GM21737 (cell line): Measurements from ENCODE around the gene SPRYD7.
A peak's percentile ranks its signal among the peaks of the same experiment; 100 is the strongest.
"Not testable (repeated sequence)": the region's sequence is repeated elsewhere in the genome, so short reads cannot be mapped to it uniquely, and the experiment has no call there.

Experiments used
- ATAC-seq: cut with Tn5 transposase; IDR thresholded peaks from one replicate; pipeline ENCODE4 v1.9.1; 2021; ENCODE audit warnings: mild to moderate bottlenecking, moderate library complexity; ENCODE audit not compliant: unreplicated experiment

SPRYD7 gene

DNA sequence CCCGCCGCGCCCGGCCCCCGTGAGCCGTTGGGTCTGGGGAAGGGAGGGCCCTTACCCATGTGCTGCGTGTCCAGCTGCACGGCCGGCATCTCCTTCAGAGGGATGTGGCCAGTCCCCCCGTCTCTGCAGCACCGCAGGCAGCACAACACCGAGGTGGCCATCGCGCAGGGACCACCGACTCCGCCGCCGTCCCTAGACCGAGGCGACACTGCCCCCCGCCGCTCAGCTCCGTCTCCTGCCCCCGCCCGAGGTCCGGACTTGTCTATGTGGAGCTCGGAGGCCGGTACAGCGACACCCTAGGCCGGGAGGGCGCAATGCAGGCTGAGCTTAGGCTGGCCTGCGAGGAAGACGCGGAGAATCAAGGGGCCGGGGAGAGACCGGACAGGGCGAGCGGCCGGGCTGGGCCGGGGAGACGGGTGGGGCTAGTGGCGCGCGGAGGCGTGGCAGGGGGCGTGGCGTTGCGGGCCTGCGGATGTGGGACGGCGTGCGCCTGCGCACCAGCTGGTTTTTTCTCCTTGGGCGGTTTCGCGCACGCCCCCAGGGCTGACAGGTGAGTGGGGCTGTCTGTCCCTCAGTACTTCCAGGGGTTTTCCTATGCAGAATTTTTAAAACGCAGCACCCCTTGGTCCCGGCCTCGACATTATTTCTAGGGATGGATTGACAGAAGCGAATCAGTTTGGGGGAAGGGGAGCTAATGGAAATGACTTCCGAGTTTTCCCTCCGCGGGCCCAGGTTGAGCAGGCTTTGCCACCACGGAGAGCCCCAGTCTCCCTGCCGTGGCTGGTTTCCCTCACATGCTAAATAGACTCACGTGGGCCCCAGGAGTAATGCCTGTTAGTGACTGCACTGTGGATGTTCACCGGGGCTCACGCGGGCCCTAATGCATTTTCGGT is at the start of gene SPRYD7:
SPRYD7 (minus strand) TSS at position 266 of the 893 bp plus-strand sequence; CDS start at position 161, 105 bp downstream.
- ATAC-seq: peak; percentile 99

DNA sequence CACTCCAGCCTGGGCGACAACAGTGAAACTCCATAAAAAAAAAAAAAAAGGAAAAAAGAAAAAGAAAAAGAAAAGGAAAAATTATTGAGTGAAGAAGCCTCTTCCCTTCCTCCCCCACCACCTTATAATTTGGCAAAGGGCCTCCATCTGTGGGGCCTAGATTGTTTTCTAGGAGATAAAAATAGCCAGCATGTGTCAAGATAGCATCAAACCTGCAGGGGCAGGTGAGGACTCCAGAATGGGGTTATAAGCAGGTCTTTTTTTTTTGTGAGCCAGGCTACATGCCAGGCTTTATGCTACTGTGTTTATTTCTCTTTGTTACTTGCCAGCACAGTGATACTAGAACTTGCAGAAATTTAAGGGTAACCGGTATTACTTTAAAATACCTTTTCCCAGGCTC is 49.0 kb upstream of the SPRYD7 start:
- no peak for ATAC-seq

- no peak for ATAC-seq
Observed at GRCh38 chr13:49980266-49980665, 44.1 kb upstream of the SPRYD7 start.

DNA sequence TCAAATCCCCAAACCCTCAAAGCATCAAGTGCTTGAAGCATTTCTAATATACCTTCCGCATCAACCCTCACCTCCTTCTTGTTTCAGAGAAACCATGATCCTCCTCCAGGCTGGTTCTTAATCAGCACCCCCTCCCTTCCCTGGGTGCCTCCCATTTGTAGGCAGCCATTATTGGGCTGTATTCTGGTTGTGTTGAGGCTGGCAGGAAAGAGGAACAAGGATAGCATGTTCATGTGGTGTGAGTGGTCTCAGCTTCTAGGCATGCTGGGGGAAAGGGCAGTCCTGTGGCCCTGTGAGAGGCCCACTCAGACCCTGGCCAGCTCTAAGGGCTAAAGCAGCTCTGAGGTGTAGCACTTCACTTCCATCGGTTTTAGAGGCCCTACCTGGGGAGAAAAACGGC is 41.9 kb upstream of the SPRYD7 start:
- ATAC-seq: no peak

- ATAC-seq: no peak
Observed at GRCh38 chr13:49976314-49977258, 40.4 kb upstream of the SPRYD7 start.

GRCh38 chr13:49975826-49976225 is 39.7 kb upstream of the SPRYD7 start:
- no peak for ATAC-seq

- no peak for ATAC-seq
Observed at GRCh38 chr13:49972709-49973108, 36.6 kb upstream of the SPRYD7 start.

DNA sequence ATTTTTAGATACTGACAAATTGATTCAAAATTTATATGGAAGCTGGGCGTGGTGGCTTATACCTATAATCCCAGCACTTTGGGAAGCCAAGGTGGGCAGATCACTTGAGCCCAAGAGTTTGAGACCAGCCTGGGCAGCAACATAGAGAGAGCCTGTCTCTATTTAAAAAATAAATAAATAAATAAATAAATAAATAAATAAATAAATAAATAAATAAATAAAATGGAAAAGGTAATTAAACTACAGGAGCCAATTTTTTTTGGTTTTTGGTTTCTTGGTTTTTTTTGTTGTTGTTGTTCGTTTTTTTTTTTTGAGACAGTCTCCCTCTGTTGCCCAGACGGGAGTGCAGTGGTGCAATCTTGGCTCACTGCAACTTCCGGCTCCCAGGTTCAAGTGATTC is 31.3 kb upstream of the SPRYD7 start:
- no peak for ATAC-seq

DNA sequence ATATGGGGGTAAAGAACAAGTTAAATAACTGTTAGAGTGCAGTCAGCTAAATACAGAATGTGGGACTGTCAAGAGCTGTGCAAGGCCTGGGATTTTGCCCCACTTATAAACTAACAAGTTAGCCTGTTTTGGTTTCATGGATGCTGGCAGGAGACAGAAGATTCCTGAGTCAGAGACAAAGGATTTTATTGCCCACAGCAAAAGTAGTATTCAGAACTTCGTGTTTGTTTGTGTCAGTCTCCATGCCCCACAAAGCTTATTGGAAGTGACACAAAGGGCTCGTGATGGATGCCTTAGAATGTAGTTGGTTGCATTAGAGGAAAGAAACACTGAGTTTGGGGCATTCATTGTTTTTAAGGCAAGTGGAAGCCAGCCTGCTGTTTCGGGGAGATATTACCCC is 22.2 kb upstream of the SPRYD7 start:
- no peak for ATAC-seq

- ATAC-seq: no peak
Observed at GRCh38 chr13:49956131-49956530, 20.0 kb upstream of the SPRYD7 start.

DNA sequence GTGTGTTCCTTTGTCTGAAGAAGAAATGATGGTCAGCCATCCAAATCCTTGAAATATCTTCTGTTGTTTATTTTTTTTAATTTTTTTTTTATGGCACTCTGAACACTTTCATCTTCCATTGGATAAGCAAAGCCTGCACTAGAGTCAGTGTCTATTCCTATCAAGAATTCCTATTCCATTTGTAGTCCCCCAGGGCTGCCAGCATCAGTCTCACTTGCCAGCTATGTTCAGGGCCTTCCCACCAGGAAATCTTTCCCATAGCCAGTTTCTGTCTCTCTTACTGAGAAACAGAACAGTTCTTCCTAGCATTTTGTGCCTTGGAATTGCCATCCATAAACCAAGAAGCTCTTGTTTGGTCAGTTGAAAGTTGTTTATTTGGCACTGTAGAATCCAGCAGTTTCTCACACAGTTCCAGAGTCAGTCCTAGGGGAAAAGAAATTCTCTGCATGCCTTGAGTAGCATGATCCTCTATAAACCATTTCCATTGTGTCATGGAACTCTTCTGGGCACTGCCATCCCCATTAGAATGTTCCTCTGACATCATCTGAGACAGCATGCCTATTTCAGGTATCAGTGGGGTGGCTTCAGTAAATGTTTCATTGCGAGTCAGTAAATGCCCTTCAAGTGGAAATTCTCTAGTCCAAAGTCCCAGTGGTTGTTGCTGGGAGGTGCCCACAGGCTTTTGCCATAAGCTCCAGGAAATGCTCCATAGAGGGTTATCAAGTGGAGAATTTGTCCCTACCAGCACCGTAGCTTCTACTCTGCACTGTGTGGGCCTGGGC is 18.7 kb upstream of the SPRYD7 start:
- ATAC-seq: no peak

DNA sequence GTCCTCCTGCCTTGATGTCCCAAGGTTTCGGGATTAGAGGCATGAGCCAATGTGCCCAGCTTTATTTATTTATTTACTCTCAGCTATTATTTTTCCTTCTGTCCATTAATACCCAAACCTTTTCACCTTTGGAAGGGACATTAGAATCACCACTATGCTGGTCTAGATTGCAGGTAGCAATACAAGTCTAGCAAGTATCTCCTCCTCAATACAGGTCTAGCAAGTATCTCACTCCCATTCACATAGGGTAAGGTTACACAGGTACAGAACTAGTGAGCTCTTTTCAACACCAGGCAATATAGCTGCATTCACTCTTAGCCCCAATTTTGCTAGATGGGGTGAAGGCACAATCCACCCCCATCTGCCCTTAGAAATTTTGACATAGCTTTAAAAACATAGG is 17.4 kb upstream of the SPRYD7 start:
- no peak for ATAC-seq

- ATAC-seq: no peak
Observed at GRCh38 chr13:49951754-49952535, 15.8 kb upstream of the SPRYD7 start.

GRCh38 chr13:49948777-49949270 is 12.7 kb upstream of the SPRYD7 start:
- ATAC-seq: not testable (repeated sequence)

GRCh38 chr13:49939321-49939720 is 3.2 kb upstream of the SPRYD7 start:
- ATAC-seq: no peak

- ATAC-seq: no peak
Observed at GRCh38 chr13:49938921-49939320, 2.8 kb upstream of the SPRYD7 start.

- ATAC-seq: no peak
Observed at GRCh38 chr13:49938314-49938713, 2.2 kb upstream of the SPRYD7 start.

- ATAC-seq: no peak
Observed at GRCh38 chr13:49936968-49937273, 781 bp upstream of the SPRYD7 start.

GRCh38 chr13:49935171-49936074 is 717 bp downstream of the SPRYD7 start:
- ATAC-seq: peak; percentile 28
